Measurements from ENCODE around the gene AIMP1. TPM values are rescaled to one million over a fixed set of nuclear protein-coding genes. Genes with fewer than 3 reads are reported as not detected.
"Not testable (repeated sequence)": the region's sequence is repeated elsewhere in the genome, so short reads cannot be mapped to it uniquely, and the experiment has no call there.

The AIMP1 gene
- total and polyA plus RNA-seq, 10 of the 15 experiments (the other 5 are each of a cell fraction or from before 2014, with no cell fraction given), result 18.6 to 131 (median 56.5) TPM

DNA sequence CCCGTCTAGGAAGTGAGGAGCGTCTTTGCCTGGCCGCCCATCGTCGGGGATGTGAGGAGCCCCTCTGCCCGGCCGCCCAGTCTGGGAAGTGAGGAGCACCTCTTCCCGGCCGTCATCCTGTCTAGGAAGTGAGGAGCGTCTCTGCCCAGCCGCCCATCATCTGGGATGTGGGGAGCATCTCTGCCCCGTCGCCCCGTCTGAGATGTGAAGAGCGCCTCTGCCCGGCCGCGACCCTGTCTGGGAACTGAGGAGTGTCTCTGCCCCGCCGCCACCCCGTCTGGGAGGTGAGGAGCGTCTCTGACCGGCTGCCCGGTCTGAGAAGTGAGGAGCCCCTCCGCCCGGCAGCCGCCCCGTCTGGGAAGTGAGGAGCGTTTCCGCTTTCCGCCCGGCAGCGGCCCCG, 4.8 kb downstream of the AIMP1 start:
- H3K27ac ChIP-seq (ENCODE audit: control insufficient read depth, insufficient read depth); H3K27me3 ChIP-seq (replicated peaks in 1 of 2; ENCODE audit: control insufficient read depth in 2 of 2, insufficient read depth in 2 of 2, low read length in 1 of 2); ATAC-seq; H2AFZ ChIP-seq (ENCODE audit: control insufficient read depth, low read depth, low read length); H4K20me1 ChIP-seq (ENCODE audit: control insufficient read depth, insufficient read depth); H3K4me3 ChIP-seq; RAD21 ChIA-PET (ENCODE audit: unreplicated experiment); DNase-seq (ENCODE audit: low read depth, low spot score); FAIRE-seq; BruUV-seq (replicated peaks); CTCF ChIA-PET; H3K4me1 ChIP-seq (ENCODE audit: control insufficient read depth, insufficient read depth, low read length); H3K36me3 ChIP-seq (ENCODE audit: control insufficient read depth in 2 of 2, insufficient read depth in 2 of 2, low read length in 1 of 2); in situ Hi-C loops (cut with MboI); SMC1A ChIA-PET (ENCODE audit: uncharacterized antibody, unreplicated experiment); POLR2A ChIA-PET; intact Hi-C loops (cut with micrococcal nuclease; ENCODE audit: unreplicated experiment); H3K4me2 ChIP-seq (ENCODE audit: control insufficient read depth, insufficient read depth); H3K9ac ChIP-seq (ENCODE audit: control insufficient read depth, insufficient read depth, low read length); H3K9me3 ChIP-seq (replicated peaks; ENCODE audit: control insufficient read depth, insufficient read depth, low read length): not testable (repeated sequence)
- H3K79me2 ChIP-seq (ENCODE audit: control insufficient read depth, insufficient read depth, low read length), result peaks cover 66% of the 10 kb centered on the region
- 98% methylated on average over 22 of the region's 34 CpGs for WGBS (ENCODE audit: insufficient coverage, insufficient replicate concordance, low lambda C conversion rate, missing lambda C conversion rate)

DNA sequence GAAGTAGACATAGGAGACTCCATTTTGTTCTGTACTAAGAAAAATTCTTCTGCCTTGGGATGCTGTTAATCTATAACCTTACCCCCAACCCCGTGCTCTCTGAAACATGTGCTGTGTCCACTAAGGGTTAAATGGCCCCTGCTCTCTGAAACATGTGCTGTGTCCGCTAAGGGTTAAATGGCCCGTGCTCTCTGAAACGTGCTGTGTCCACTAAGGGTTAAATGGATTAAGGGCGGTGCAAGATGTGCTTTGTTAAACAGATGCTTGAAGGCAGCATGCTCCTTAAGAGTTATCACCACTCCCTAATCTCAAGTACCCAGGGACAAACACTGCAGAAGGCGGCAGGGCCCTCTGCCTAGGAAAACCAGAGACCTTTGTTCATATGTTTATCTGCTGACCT, 5.5 kb downstream of the AIMP1 start:
- H3K27ac ChIP-seq (ENCODE audit: control insufficient read depth, insufficient read depth); H3K36me3 ChIP-seq (ENCODE audit: control insufficient read depth in 2 of 2, insufficient read depth in 2 of 2, low read length in 1 of 2); DNase-seq (ENCODE audit: low read depth, low spot score); ATAC-seq; H2AFZ ChIP-seq (ENCODE audit: control insufficient read depth, low read depth, low read length); H3K4me2 ChIP-seq (ENCODE audit: control insufficient read depth, insufficient read depth); intact Hi-C loops (cut with micrococcal nuclease; ENCODE audit: unreplicated experiment); FAIRE-seq; CTCF ChIA-PET; in situ Hi-C loops (cut with MboI); H3K9me3 ChIP-seq (replicated peaks; ENCODE audit: control insufficient read depth, insufficient read depth, low read length); POLR2A ChIA-PET; BruUV-seq (replicated peaks); H4K20me1 ChIP-seq (ENCODE audit: control insufficient read depth, insufficient read depth); SMC1A ChIA-PET (ENCODE audit: uncharacterized antibody, unreplicated experiment); H3K9ac ChIP-seq (ENCODE audit: control insufficient read depth, insufficient read depth, low read length); RAD21 ChIA-PET (ENCODE audit: unreplicated experiment); H3K4me3 ChIP-seq; H3K4me1 ChIP-seq (ENCODE audit: control insufficient read depth, insufficient read depth, low read length); H3K27me3 ChIP-seq (replicated peaks in 1 of 2; ENCODE audit: control insufficient read depth in 2 of 2, insufficient read depth in 2 of 2, low read length in 1 of 2): not testable (repeated sequence)
- H3K79me2 ChIP-seq (ENCODE audit: control insufficient read depth, insufficient read depth, low read length), result peaks cover 60% of the 10 kb centered on the region
- 96% methylated on average over 6 of the region's 6 CpGs for WGBS (ENCODE audit: insufficient coverage, insufficient replicate concordance, low lambda C conversion rate, missing lambda C conversion rate)
